Measurements from ENCODE around the gene CLIC5. TPM values are rescaled to one million over a fixed set of nuclear protein-coding genes. Genes with fewer than 3 reads are reported as not detected.
A peak's percentile ranks its signal among the peaks of the same experiment; 100 is the strongest.

The CLIC5 gene
- total RNA-seq = 100 to 1,000 TPM in 3 of 4 donors, 10 to 100 TPM in 1; 18.2 to 128 (median 119) TPM

- H3K4me1 ChIP-seq = peaks cover 0 to 55% (median 10%) of the 10 kb centered on the region in 4 donors
- peak; percentile 44 to 78 (median 70) for DNase-seq
- no peak for TF ChIP-seq POLR2A (IDR thresholded peaks at IDR 0.05)
- peak in 2 of 6 experiments; percentile 4 to 10 for TF ChIP-seq CTCF (IDR thresholded peaks at IDR 0.05)
Observed at GRCh38 chr6:46015119-46015968, at the start of gene CLIC5. TSS of gene CLIC5 (minus strand) at chr6:46015860. CDS start at chr6:46015542, 318 bp downstream.

GRCh38 chr6:46062991-46063390, 47.3 kb upstream of the CLIC5 start:
- Histone ChIP-seq H3K9me3 (no peaks in the 10 kb centered on the region), H3K36me3 (no peaks in the 10 kb centered on the region), H3K27me3 (no peaks in the 10 kb centered on the region), H3K27ac (peak overlapping the region in 2 of 4 donors; percentile 63 to 65), H3K4me3 (no peak overlapping the region), H3K4me1 (peaks cover 0 to 12% (median 0%) of the 10 kb centered on the region in 4 donors)
- no peak for TF ChIP-seq CTCF (IDR thresholded peaks at IDR 0.05)
- DNase-seq = no peak

More at GRCh38 chr6:46015119-46015968, at the start of gene CLIC5:
- H3K27me3 ChIP-seq = no peaks in the 10 kb centered on the region
- no peaks in the 10 kb centered on the region for H3K36me3 ChIP-seq
- no peaks in the 10 kb centered on the region for H3K9me3 ChIP-seq
- peak within 1 kb of the TSS; percentile 59 to 73 (median 62) for H3K4me3 ChIP-seq
- peak within 1 kb of the TSS; percentile 69 to 92 (median 84) for H3K27ac ChIP-seq

- peak in 2 of 3 donors; percentile 73 to 75 for DNase-seq
- Histone ChIP-seq H3K9me3 (no peaks in the 10 kb centered on the region), H3K36me3 (no peaks in the 10 kb centered on the region), H3K27me3 (no peaks in the 10 kb centered on the region), H3K4me3 (no peak overlapping the region), H3K4me1 (peaks cover 0 to 12% (median 0%) of the 10 kb centered on the region in 4 donors), H3K27ac (peak overlapping the region in 3 of 4 donors; percentile 10 to 65 (median 63))
- TF ChIP-seq CTCF (IDR thresholded peaks at IDR 0.05) = no peak
- TF ChIP-seq POLR2A (IDR thresholded peaks at IDR 0.05) = no peak
Observed at GRCh38 chr6:46062312-46062711, 46.7 kb upstream of the CLIC5 start.

- peak overlapping the region in 3 of 4 donors; percentile 10 to 65 (median 63) for H3K27ac ChIP-seq
- no peak for TF ChIP-seq CTCF (IDR thresholded peaks at IDR 0.05)
- no peak for TF ChIP-seq POLR2A (IDR thresholded peaks at IDR 0.05)
Observed at GRCh38 chr6:46061497-46061896, 45.8 kb upstream of the CLIC5 start.

GRCh38 chr6:46059608-46060007, 43.9 kb upstream of the CLIC5 start:
- DNase-seq = no peak
- Histone ChIP-seq H3K27me3 (no peaks in the 10 kb centered on the region), H3K36me3 (no peaks in the 10 kb centered on the region), H3K4me1 (peaks cover 0 to 22% (median 0%) of the 10 kb centered on the region in 4 donors), H3K27ac (peak overlapping the region in 1 of 4 donors; percentile 31), H3K9me3 (no peaks in the 10 kb centered on the region), H3K4me3 (no peak overlapping the region)
- TF ChIP-seq CTCF (IDR thresholded peaks at IDR 0.05) (no peak), POLR2A (IDR thresholded peaks at IDR 0.05) (no peak)

More at GRCh38 chr6:46061497-46061896, 45.8 kb upstream of the CLIC5 start:
- peaks cover 0 to 12% (median 0%) of the 10 kb centered on the region in 4 donors for H3K4me1 ChIP-seq
- DNase-seq = no peak
- H3K4me3 ChIP-seq = no peak overlapping the region
- H3K9me3 ChIP-seq = no peaks in the 10 kb centered on the region
- H3K27me3 ChIP-seq = no peaks in the 10 kb centered on the region
- H3K36me3 ChIP-seq = no peaks in the 10 kb centered on the region
